KMS-11 (cell line): ENCODE results near the gene E2F2.
A peak's percentile ranks its signal among the peaks of the same experiment; 100 is the strongest.

Experiments
- H2AFZ ChIP-seq: fragments of 200-600 bp; sonication (generic); 2 replicates; pipeline ENCODE4 v1.6.1; 2016; ENCODE audit warnings: antibody characterized with exemption, mixed run types, low read depth
- H3K27ac ChIP-seq: fragments of 200-600 bp; sonication (generic); 2 replicates; pipeline ENCODE4 v1.6.1; 2016; ENCODE audit warnings: mild to moderate bottlenecking, mixed run types
- H3K27me3 ChIP-seq: fragments of 200-600 bp; sonication (generic); 2 replicates; pipeline ENCODE4 v1.6.1; 2017; ENCODE audit warnings: mild to moderate bottlenecking, low read depth, mixed run types, moderate library complexity; ENCODE audit not compliant: insufficient read depth
- H3K36me3 ChIP-seq: fragments of 200-600 bp; sonication (generic); 2 replicates; pipeline ENCODE4 v1.6.1; 2017; ENCODE audit warnings: mild to moderate bottlenecking, mixed run types; ENCODE audit not compliant: insufficient read depth
- H3K4me1 ChIP-seq: fragments of 200-600 bp; sonication (generic); 2 replicates; pipeline ENCODE4 v1.6.1; 2016; ENCODE audit warnings: mild to moderate bottlenecking, low read depth, mixed run types; ENCODE audit not compliant: poor library complexity, severe bottlenecking
- H3K4me2 ChIP-seq: fragments of 200-600 bp; sonication (generic); 2 replicates; pipeline ENCODE4 v1.7.0; 2016; ENCODE audit warnings: mild to moderate bottlenecking, mixed run types
- H3K4me3 ChIP-seq: fragments of 200-600 bp; sonication (generic); IDR thresholded peaks from 2 replicates; pipeline ENCODE4 v1.6.1; 2017; ENCODE audit warnings: low read depth, low read length, mixed read lengths; ENCODE audit not compliant: insufficient read depth
- H3K79me2 ChIP-seq: fragments of 200-600 bp; sonication (generic); 2 replicates; pipeline ENCODE4 v1.6.1; 2016; ENCODE audit warnings: low read depth, mixed run types; ENCODE audit not compliant: insufficient read depth
- H3K9ac ChIP-seq: fragments of 200-600 bp; sonication (generic); 2 replicates; pipeline ENCODE4 v1.6.1; 2016; ENCODE audit warnings: mild to moderate bottlenecking, mixed run types
- H4K20me1 ChIP-seq: fragments of 200-600 bp; sonication (generic); 2 replicates; pipeline ENCODE4 v1.6.1; 2016; ENCODE audit warnings: mild to moderate bottlenecking, mixed run types; ENCODE audit not compliant: insufficient read depth
- TF ChIP-seq, protein P1 (sequence below): fragments of 200-600 bp; sonication (generic); conservative IDR thresholded peaks from 2 replicates; pipeline ENCODE4 v1.6.1; 2017; ENCODE audit warnings: low read depth, mild to moderate bottlenecking, antibody characterized with exemption, low read length, moderate library complexity, mixed read lengths

The E2F2 gene

DNA sequence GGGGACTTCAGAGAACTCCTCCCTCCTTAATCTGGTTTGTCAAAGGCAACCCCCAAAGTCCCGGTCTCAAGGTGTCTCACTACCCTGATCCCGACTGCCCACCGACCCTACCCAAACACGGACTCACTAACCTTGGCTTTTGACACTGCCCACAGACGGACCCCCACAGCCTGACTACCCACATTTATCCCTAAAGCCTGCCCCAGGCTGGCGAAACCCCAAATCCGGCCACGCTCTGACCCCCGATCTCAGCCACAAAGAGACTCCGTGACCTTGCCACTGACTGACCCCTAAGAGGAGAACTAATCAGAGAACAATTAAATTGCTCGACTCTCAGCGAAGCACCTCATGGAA, 23.1 kb upstream of the E2F2 start:
- H4K20me1 ChIP-seq: no peaks in the 10 kb centered on the region
- no peaks in the 10 kb centered on the region; the same call in 1 of the 2 replicates for H3K27me3 ChIP-seq
- peak overlapping the region; percentile 93 for H2AFZ ChIP-seq
- H3K79me2 ChIP-seq: no peaks in the 10 kb centered on the region; the same call in 1 of the 2 replicates
- H3K4me1 ChIP-seq: peaks cover 29% of the 10 kb centered on the region
- H3K4me3 ChIP-seq: peak overlapping the region; percentile 85
- TF ChIP-seq, protein P1, sequence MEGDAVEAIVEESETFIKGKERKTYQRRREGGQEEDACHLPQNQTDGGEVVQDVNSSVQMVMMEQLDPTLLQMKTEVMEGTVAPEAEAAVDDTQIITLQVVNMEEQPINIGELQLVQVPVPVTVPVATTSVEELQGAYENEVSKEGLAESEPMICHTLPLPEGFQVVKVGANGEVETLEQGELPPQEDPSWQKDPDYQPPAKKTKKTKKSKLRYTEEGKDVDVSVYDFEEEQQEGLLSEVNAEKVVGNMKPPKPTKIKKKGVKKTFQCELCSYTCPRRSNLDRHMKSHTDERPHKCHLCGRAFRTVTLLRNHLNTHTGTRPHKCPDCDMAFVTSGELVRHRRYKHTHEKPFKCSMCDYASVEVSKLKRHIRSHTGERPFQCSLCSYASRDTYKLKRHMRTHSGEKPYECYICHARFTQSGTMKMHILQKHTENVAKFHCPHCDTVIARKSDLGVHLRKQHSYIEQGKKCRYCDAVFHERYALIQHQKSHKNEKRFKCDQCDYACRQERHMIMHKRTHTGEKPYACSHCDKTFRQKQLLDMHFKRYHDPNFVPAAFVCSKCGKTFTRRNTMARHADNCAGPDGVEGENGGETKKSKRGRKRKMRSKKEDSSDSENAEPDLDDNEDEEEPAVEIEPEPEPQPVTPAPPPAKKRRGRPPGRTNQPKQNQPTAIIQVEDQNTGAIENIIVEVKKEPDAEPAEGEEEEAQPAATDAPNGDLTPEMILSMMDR: no peak
- peak overlapping the region; percentile 87 for H3K9ac ChIP-seq
- H3K36me3 ChIP-seq: no peaks in the 10 kb centered on the region
- H3K4me2 ChIP-seq: peak overlapping the region; percentile 94
- H3K27ac ChIP-seq: peak overlapping the region; percentile 74

DNA sequence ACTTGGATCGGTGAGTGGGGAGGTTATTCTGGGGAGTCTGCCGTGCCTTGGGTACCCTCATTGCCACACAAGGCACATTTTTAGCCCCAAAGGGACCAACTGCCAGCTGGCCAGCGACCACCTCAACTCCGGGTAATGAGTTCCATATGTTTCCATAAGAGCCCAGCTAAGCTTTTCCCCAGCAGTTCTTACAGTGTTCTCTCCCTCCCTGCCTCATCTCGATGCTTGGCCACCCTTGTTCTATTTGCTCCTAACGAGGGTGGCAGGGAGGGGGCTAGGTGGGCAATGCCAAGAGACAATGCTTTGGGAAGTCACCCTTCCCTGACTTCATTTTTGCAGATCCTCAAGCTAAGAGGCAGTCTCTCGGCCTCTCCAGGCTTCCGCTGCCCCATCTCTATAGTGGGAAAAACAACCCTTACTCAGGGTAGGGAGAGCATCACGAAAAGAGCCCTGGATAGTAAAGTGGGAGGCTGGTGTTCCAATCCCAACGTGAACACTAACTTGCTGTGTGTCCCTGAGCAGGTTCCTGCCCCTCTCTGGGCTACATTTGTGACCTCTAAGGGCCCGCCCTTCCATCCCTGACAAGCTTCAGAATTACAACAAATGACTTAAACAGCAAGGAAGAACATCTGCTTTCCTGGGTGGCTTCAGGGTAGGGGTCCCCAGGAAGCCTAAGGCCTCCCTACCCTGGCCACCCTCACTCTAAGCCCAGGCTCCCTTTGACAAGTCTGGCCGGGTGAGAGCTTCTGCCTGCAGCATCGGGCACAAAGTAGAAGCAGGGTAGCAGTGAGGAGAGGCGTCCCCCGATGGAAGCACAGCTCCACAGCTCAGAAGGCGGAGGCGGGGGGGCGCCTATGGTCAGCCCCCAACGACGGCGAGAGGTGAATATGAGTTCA, 22.4 kb upstream of the E2F2 start:
- peaks cover 24% of the 10 kb centered on the region for H3K4me1 ChIP-seq
- H3K4me2 ChIP-seq: peak overlapping the region; percentile 94; the same call in 1 of the 2 replicates
- no peaks in the 10 kb centered on the region for H3K36me3 ChIP-seq
- TF ChIP-seq, protein P1: no peak
- no peaks in the 10 kb centered on the region; the same call in 1 of the 2 replicates for H3K27me3 ChIP-seq
- no peak overlapping the region for H3K27ac ChIP-seq
- H3K9ac ChIP-seq: no peak overlapping the region
- H3K4me3 ChIP-seq: no peak overlapping the region
- H3K79me2 ChIP-seq: no peaks in the 10 kb centered on the region; the same call in 1 of the 2 replicates
- no peaks in the 10 kb centered on the region for H4K20me1 ChIP-seq
- no peak overlapping the region; the same call in 1 of the 2 replicates for H2AFZ ChIP-seq

DNA sequence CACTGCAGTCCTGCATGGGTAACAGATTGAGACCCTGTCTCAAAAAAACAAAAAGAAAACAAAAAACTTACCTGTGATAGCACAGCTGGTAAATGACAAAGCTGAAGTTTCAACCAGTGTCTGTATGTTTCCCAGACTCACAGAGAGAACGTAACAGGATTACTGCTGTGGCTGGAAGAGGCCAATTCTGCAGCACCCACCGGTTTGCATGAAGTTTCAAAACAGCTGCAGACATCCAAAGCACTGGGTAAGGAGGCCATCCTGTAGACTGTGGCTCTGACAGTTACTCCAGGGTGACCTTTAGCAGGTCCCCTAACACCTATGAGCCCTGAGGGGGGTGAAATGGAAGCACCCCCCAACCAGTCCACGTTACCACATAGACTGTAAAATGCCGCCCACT, 20.8 kb upstream of the E2F2 start:
- H3K36me3 ChIP-seq: no peaks in the 10 kb centered on the region
- H4K20me1 ChIP-seq: no peaks in the 10 kb centered on the region
- H3K27me3 ChIP-seq: no peaks in the 10 kb centered on the region; the same call in 1 of the 2 replicates
- no peak overlapping the region for H3K4me2 ChIP-seq
- no peak overlapping the region for H2AFZ ChIP-seq
- no peak overlapping the region for H3K9ac ChIP-seq
- H3K27ac ChIP-seq: no peak overlapping the region
- no peak overlapping the region for H3K4me3 ChIP-seq
- H3K79me2 ChIP-seq: no peaks in the 10 kb centered on the region; the same call in 1 of the 2 replicates
- H3K4me1 ChIP-seq: peaks cover 15% of the 10 kb centered on the region
- TF ChIP-seq, protein P1: no peak

DNA sequence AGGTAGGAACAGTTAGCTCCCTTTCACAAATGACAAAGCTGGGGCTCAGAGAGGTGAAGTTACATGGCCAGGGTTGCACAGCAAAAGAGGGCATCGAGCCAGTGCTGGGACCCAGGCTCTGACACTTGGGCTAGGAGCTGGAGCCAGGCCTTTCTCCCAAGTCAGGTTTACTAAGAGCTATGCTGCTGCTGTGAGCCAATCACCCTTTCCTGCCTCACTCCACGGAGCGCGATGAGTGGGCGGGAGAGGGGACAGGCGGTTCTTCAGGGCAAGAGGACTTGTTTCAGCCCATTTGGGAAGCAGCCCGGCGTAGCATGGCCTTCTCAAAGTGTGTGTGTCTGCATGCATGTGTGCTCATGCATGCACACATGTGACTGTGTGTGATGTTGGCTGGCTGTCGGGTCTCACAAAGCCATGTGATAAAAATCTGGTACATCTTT, 17.7 kb upstream of the E2F2 start:
- Histone ChIP-seq H4K20me1 (no peaks in the 10 kb centered on the region), H3K4me1 (peaks cover 3% of the 10 kb centered on the region), H3K79me2 (no peaks in the 10 kb centered on the region), H3K36me3 (no peaks in the 10 kb centered on the region), H2AFZ (no peak overlapping the region), H3K4me2 (no peak overlapping the region), H3K9ac (no peak overlapping the region), H3K27me3 (no peaks in the 10 kb centered on the region), H3K4me3 (no peak overlapping the region), H3K27ac (no peak overlapping the region)
- TF ChIP-seq, protein P1: no peak
